Right lobe of liver (tissue), 4 donors: ENCODE measurements around the gene KAZN.

Experiments
- POLR2A ChIP-seq: fragments of 450-650 bp; IDR thresholded peaks from one replicate; pipeline ENCODE4 v1.6.1; 2017; ENCODE audit warnings: antibody characterized with exemption, mild to moderate bottlenecking
- TF ChIP-seq, protein P1 (sequence below), 4 donors: fragments of 200-600 bp in 3 of 4; fragments of 450-650 bp in 1 of 4; IDR thresholded peaks; one replicate each; pipeline versions ENCODE4 v1.5.1 to v1.8.0; 2016 to 2022; ENCODE audit warnings: antibody characterized with exemption in 4 of 4, mild to moderate bottlenecking in 2 of 4
- donor health status: DM: no; HTN: no; CAD: no.
- donor health status: DM: no; HTN: no; CAD: no.
- donor health status: DM: no; HTN: yes; CAD: no.

DNA sequence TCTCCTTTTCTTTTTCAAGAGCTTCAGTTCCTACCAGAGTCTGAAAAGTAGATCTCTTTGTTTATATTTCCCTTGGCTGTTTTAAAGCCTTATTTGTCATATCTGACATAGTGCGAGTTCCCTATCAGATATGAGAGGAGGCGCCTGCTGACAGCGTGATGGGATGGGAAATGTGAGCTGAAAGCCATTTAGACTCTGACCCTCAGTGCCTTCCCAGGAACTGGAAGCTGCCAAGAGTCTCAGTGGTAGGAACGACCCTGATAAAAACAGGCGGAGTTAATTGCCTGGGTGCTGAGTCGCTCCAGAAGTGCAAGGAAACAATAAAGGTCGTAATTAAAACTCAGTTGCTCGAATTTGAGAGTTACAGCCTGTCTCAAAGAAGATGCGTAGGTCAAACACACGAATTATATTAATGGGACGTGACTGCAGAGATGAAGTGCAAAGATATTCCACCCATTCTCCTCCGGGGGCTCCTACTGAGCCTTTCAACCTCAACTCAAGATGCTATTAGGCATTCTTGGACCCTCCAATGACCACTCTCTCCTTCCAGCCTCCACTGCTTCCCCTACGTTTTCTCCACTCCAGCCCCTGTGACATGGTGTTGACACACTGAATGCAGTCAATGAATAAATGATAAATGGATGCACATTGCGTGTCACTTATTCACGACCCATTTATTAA is 84.6 kb downstream of the KAZN start:
- TF ChIP-seq POLR2A: no peak
- TF ChIP-seq, protein P1, sequence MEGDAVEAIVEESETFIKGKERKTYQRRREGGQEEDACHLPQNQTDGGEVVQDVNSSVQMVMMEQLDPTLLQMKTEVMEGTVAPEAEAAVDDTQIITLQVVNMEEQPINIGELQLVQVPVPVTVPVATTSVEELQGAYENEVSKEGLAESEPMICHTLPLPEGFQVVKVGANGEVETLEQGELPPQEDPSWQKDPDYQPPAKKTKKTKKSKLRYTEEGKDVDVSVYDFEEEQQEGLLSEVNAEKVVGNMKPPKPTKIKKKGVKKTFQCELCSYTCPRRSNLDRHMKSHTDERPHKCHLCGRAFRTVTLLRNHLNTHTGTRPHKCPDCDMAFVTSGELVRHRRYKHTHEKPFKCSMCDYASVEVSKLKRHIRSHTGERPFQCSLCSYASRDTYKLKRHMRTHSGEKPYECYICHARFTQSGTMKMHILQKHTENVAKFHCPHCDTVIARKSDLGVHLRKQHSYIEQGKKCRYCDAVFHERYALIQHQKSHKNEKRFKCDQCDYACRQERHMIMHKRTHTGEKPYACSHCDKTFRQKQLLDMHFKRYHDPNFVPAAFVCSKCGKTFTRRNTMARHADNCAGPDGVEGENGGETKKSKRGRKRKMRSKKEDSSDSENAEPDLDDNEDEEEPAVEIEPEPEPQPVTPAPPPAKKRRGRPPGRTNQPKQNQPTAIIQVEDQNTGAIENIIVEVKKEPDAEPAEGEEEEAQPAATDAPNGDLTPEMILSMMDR (IDR thresholded peaks at IDR 0.05): no peak
